GM23338 (cell line): ENCODE results near the gene SRPK2. TPM values are rescaled to one million over a fixed set of nuclear protein-coding genes. Genes with fewer than 3 reads are reported as not detected.

Experiments
- ATAC-seq: fragments of 200-7000 bp; cut with Tn5 transposase; 3 replicates; pipeline ENCODE4 v1.9.1; 2020
- DNase-seq: peaks from one replicate; pipeline ENCODE4 v3.0.0-alpha.2; 2015; ENCODE audit warnings: low spot score
- H2AFZ ChIP-seq: fragments of 200-600 bp; sonication (generic); 2 replicates; pipeline ENCODE4 v1.8.0; 2016; ENCODE audit warnings: antibody characterized with exemption, mild to moderate bottlenecking, moderate library complexity
- H3F3A ChIP-seq: fragments of 200-600 bp; sonication (generic); replicated peaks from 2 replicates; pipeline ENCODE4 v1.8.0; 2017; ENCODE audit warnings: antibody characterized with exemption, mixed run types, low read depth
- H3K27ac ChIP-seq: fragments of 200-600 bp; sonication (generic); 2 replicates; pipeline ENCODE4 v1.6.1; 2016; ENCODE audit warnings: low read depth
- H3K27me3 ChIP-seq: fragments of 200-600 bp; sonication (generic); 2 replicates; pipeline ENCODE4 v1.8.0; 2016; ENCODE audit warnings: mild to moderate bottlenecking, mixed run types, moderate library complexity; ENCODE audit not compliant: insufficient read depth
- H3K36me3 ChIP-seq: fragments of 200-600 bp; sonication (generic); 2 replicates; pipeline ENCODE4 v1.8.0; 2016; ENCODE audit warnings: mild to moderate bottlenecking; ENCODE audit not compliant: insufficient read depth
- H3K4me1 ChIP-seq: fragments of 200-600 bp; sonication (generic); 2 replicates; pipeline ENCODE4 v1.8.0; 2016; ENCODE audit warnings: mild to moderate bottlenecking, moderate library complexity; ENCODE audit not compliant: insufficient read depth
- H3K4me2 ChIP-seq: fragments of 200-600 bp; sonication (generic); 2 replicates; pipeline ENCODE4 v1.7.1; 2017; ENCODE audit warnings: mixed run types
- H3K4me3 ChIP-seq: fragments of 200-600 bp; sonication (generic); 2 replicates; pipeline ENCODE4 v1.6.1; 2016; ENCODE audit warnings: mixed run types
- H3K79me2 ChIP-seq: fragments of 200-600 bp; sonication (generic); replicated peaks from 2 replicates; pipeline ENCODE4 v1.8.0; 2017; ENCODE audit warnings: mild to moderate bottlenecking; ENCODE audit not compliant: insufficient read depth
- H3K9me2 ChIP-seq: fragments of 200-600 bp; sonication (generic); 2 replicates; pipeline ENCODE4 v1.8.0; 2017; ENCODE audit not compliant: insufficient read depth
- H4K20me1 ChIP-seq: fragments of 200-600 bp; sonication (generic); replicated peaks from 2 replicates; pipeline ENCODE4 v1.8.0; 2017; ENCODE audit warnings: mild to moderate bottlenecking; ENCODE audit not compliant: insufficient read depth
- H3K27ac Mint-ChIP-seq: 2 replicates; pipeline ENCODE4 v1.8.0; 2020; ENCODE audit warnings: inconsistent platforms, mild to moderate bottlenecking, moderate library complexity, mixed read lengths
- H3K27me3 Mint-ChIP-seq: 3 replicates; pipeline ENCODE4 v1.8.0; 2022; ENCODE audit warnings: low read depth, mild to moderate bottlenecking, moderate library complexity, mixed read lengths, inconsistent platforms; ENCODE audit not compliant: insufficient read depth, poor library complexity
- H3K36me3 Mint-ChIP-seq: 3 replicates; pipeline ENCODE4 v1.8.0; 2021; ENCODE audit warnings: low read depth, mild to moderate bottlenecking, inconsistent platforms, moderate library complexity, mixed read lengths
- H3K4me1 Mint-ChIP-seq: 3 replicates; pipeline ENCODE4 v1.8.0; 2020; ENCODE audit warnings: mild to moderate bottlenecking, inconsistent platforms, mixed read lengths
- H3K4me3 Mint-ChIP-seq: 3 replicates; pipeline ENCODE4 v1.8.0; 2021; ENCODE audit warnings: moderate library complexity, mild to moderate bottlenecking, inconsistent platforms, mixed read lengths
- H3K9me3 Mint-ChIP-seq: 3 replicates; pipeline ENCODE4 v1.8.0; 2020; ENCODE audit warnings: moderate library complexity, mild to moderate bottlenecking, inconsistent platforms, mixed read lengths
- NANOG ChIP-seq: IDR thresholded peaks from 2 replicates; pipeline ENCODE4 v1.6.1; 2016; ENCODE audit warnings: antibody characterized with exemption, borderline replicate concordance
- REST ChIP-seq: IDR thresholded peaks from one replicate; pipeline ENCODE4 v1.6.1; 2018; ENCODE audit warnings: antibody characterized with exemption; ENCODE audit not compliant: unreplicated experiment
- ZNF114 ChIP-seq: fragments of 250-450 bp; sonication (Bioruptor Pico); IDR thresholded peaks from 2 replicates; pipeline ENCODE4 v1.5.0; 2020; ENCODE audit warnings: mild to moderate bottlenecking, moderate library complexity
- polyA plus RNA-seq: library from polyadenylated mRNA; unstranded; fragments of >200 nt; fragmentation: Nextera tagmentation; extraction: Ambion mirVana; gene quantifications from 2 replicates; pipeline ENCODE4 v1.2.1, GENCODE V29; 2016
- total RNA-seq: library from RNA; depleted of rRNA; stranded (reverse); fragments of >200 nt; shearing (Covaris generic); gene quantifications from 2 replicates; pipeline ENCODE4 v1.2.3, GENCODE V29; 2014
- TF ChIP-seq, protein P1 (sequence below), 2 experiments: fragments of 200-600 bp in 1 of 2; sonication (generic) in 1 of 2; conservative IDR thresholded peaks; 2 replicates each; pipeline versions ENCODE4 v1.5.1 to v1.6.1; 2016 to 2017; ENCODE audit warnings: antibody characterized with exemption in 2 of 2, low read depth in 2 of 2, mild to moderate bottlenecking in 2 of 2, moderate library complexity in 1 of 2

Gene SRPK2
- total and polyA plus RNA-seq, 2 experiments from 2014 or later = 66.3 to 91.5 TPM

DNA sequence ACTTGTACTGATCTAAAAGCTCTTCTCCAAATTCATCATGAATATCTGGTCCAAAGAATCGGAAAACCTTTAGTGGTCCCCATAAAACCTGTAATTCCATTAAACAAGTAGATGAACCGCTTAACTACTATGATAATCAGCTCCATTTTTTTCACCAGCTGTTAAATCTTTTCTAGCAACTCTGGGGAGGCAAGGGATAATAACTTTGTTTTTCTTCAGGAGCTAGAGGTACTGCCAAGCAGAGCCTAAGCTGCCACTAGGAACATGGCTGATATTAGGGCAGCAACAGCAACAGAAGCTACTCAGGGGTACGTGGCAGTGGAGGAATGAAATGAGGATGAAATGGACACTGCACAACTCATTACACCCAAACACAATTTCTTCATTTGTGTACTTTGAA is 138.0 kb downstream of the SRPK2 start:
- Mint-ChIP-seq H3K36me3 (no peaks in the 10 kb centered on the region), H3K4me1 (peaks cover 46% of the 10 kb centered on the region), H3K9me3 (no peaks in the 10 kb centered on the region; the same call in 2 of the 3 replicates), H3K4me3 (no peak overlapping the region), H3K27me3 (peaks cover 4% of the 10 kb centered on the region), H3K27ac (peak overlapping the region; percentile 88)
- no peak for TF ChIP-seq ZNF114 (CRISPR knock-in tag)
- TF ChIP-seq, protein P1, sequence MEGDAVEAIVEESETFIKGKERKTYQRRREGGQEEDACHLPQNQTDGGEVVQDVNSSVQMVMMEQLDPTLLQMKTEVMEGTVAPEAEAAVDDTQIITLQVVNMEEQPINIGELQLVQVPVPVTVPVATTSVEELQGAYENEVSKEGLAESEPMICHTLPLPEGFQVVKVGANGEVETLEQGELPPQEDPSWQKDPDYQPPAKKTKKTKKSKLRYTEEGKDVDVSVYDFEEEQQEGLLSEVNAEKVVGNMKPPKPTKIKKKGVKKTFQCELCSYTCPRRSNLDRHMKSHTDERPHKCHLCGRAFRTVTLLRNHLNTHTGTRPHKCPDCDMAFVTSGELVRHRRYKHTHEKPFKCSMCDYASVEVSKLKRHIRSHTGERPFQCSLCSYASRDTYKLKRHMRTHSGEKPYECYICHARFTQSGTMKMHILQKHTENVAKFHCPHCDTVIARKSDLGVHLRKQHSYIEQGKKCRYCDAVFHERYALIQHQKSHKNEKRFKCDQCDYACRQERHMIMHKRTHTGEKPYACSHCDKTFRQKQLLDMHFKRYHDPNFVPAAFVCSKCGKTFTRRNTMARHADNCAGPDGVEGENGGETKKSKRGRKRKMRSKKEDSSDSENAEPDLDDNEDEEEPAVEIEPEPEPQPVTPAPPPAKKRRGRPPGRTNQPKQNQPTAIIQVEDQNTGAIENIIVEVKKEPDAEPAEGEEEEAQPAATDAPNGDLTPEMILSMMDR (conservative IDR thresholded peaks at IDR 0.05; ENCODE audit: low read depth in 2 of 2) = no peak
- Histone ChIP-seq H3K4me2 (peak overlapping the region; percentile 48; the same call in 1 of the 2 replicates), H3K36me3 (no peaks in the 10 kb centered on the region), H3K4me1 (peaks cover 75% of the 10 kb centered on the region), H2AFZ (no peak overlapping the region), H3F3A (no peaks in the 10 kb centered on the region; the same call in 1 of the 2 replicates), H3K79me2 (peaks cover 73% of the 10 kb centered on the region), H3K4me3 (no peak overlapping the region), H3K27ac (peak overlapping the region; percentile 3; the same call in 1 of the 2 replicates), H3K9me2 (no peaks in the 10 kb centered on the region), H4K20me1 (0 out of 2 replicates have a peak, but pooled peaks cover 4% of the 10 kb centered on the region), H3K27me3 (no peaks in the 10 kb centered on the region)
- ATAC-seq (no peak), DNase-seq (no peak)

DNA sequence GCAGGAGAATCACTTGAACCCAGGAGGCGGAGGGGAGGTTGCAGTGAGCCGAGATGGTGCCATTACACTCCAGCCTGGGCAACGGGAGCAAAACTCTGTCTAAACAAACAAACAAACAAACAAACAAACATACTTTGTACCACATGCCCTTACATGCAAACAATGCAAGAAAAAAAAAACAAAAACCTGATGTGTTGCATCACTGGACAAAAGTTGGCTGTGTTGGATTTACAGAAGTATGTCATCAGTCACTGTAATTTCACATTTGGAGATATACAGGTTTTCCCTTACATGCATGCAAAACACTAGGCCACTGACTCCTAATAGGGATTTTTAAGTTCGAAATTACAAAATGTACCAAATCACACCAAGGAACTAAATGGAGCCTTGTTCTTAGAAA is 138.5 kb downstream of the SRPK2 start:
- H3K9me2 ChIP-seq = no peaks in the 10 kb centered on the region
- no peak for DNase-seq
- H3K27ac Mint-ChIP-seq = peak overlapping the region; percentile 88

More for the DNA sequence above, 138.5 kb downstream of the SRPK2 start:
- Histone ChIP-seq H3K4me2 (no peak overlapping the region), H3K27me3 (no peaks in the 10 kb centered on the region), H2AFZ (no peak overlapping the region), H3K4me3 (no peak overlapping the region), H3K36me3 (no peaks in the 10 kb centered on the region), H3K79me2 (peaks cover 73% of the 10 kb centered on the region), H4K20me1 (0 out of 2 replicates have a peak, but pooled peaks cover 4% of the 10 kb centered on the region), H3K27ac (no peak overlapping the region), H3K4me1 (peaks cover 75% of the 10 kb centered on the region), H3F3A (no peaks in the 10 kb centered on the region; the same call in 1 of the 2 replicates)
- H3K36me3 Mint-ChIP-seq = no peaks in the 10 kb centered on the region
- H3K27me3 Mint-ChIP-seq = peaks cover 4% of the 10 kb centered on the region
- TF ChIP-seq NANOG (no peak), REST (no peak), ZNF114 (CRISPR knock-in tag) (no peak)
- no peak for ATAC-seq
- peaks cover 43% of the 10 kb centered on the region for H3K4me1 Mint-ChIP-seq
- no peaks in the 10 kb centered on the region; the same call in 2 of the 3 replicates for H3K9me3 Mint-ChIP-seq
- no peak overlapping the region for H3K4me3 Mint-ChIP-seq
